Fibroblast of pulmonary artery (primary cell): ENCODE data around the gene SERPINB10.

Experiments used
- DNase-seq: peaks from one replicate; pipeline ENCODE4 v3.0.0-alpha.2; 2010; ENCODE audit warnings: low read depth
- H3K4me3 ChIP-seq: replicated peaks from 2 replicates; pipeline ENCODE4 v1.5.1; 2011; ENCODE audit warnings: low read depth, mild to moderate bottlenecking, control low read depth, low read length, moderate library complexity
- CTCF ChIP-seq: IDR thresholded peaks from 2 replicates; pipeline ENCODE4 v1.5.1; 2011; ENCODE audit warnings: mild to moderate bottlenecking, control low read depth, low read length, inconsistent platforms; ENCODE audit errors: missing control alignments

The SERPINB10 gene

GRCh38 chr18:63899206-63899605 lies 8.6 kb upstream of the SERPINB10 start:
- DNase-seq, result no peak
- no peak for TF ChIP-seq CTCF
- no peak overlapping the region for H3K4me3 ChIP-seq

GRCh38 chr18:63903851-63904570 lies 3.7 kb upstream of the SERPINB10 start:
- no peak overlapping the region for H3K4me3 ChIP-seq
- DNase-seq, result no peak
- TF ChIP-seq CTCF, result no peak

- no peak for DNase-seq
- no peak for TF ChIP-seq CTCF
- H3K4me3 ChIP-seq, result no peak overlapping the region
Observed at GRCh38 chr18:63904694-63905093, 3.1 kb upstream of the SERPINB10 start.

- TF ChIP-seq CTCF, result no peak
- no peak overlapping the region for H3K4me3 ChIP-seq
- no peak for DNase-seq
Observed at GRCh38 chr18:63905361-63905760, 2.4 kb upstream of the SERPINB10 start.

- TF ChIP-seq CTCF, result no peak
- no peak overlapping the region for H3K4me3 ChIP-seq
- DNase-seq, result no peak
Observed at GRCh38 chr18:63906056-63906455, 1.7 kb upstream of the SERPINB10 start.

- H3K4me3 ChIP-seq, result no peak overlapping the region
- TF ChIP-seq CTCF, result no peak
- DNase-seq, result no peak
Observed at GRCh38 chr18:63908858-63909257, 1.1 kb downstream of the SERPINB10 start.

- TF ChIP-seq CTCF, result no peak
- DNase-seq, result no peak
Observed at GRCh38 chr18:63909870-63910269, 2.1 kb downstream of the SERPINB10 start.

More at GRCh38 chr18:63909870-63910269, 2.1 kb downstream of the SERPINB10 start:
- H3K4me3 ChIP-seq, result no peak overlapping the region
